Keratinocyte (primary cell): Measurements from ENCODE around the gene F11.

Source experiments
- EZH2 ChIP-seq: IDR thresholded peaks from one replicate; pipeline ENCODE4 v1.6.1; 2012; ENCODE audit warnings: inconsistent platforms, mild to moderate bottlenecking, low read length, moderate library complexity
- TF ChIP-seq, protein P1 (sequence below), 3 experiments: IDR thresholded peaks in 1 of 3; conservative IDR thresholded peaks in 1 of 3; optimal IDR thresholded peaks in 1 of 3; 2 replicates in 2 of 3; 3 replicates in 1 of 3; pipeline versions ENCODE3 to v1.5.1; 2011; ENCODE audit warnings: low read length in 3 of 3, mild to moderate bottlenecking in 3 of 3, moderate library complexity in 2 of 3, control low read depth in 1 of 3, inconsistent platforms in 1 of 3; ENCODE audit not compliant: insufficient read depth in 2 of 3; ENCODE audit errors: extremely low read depth in 1 of 3

DNA sequence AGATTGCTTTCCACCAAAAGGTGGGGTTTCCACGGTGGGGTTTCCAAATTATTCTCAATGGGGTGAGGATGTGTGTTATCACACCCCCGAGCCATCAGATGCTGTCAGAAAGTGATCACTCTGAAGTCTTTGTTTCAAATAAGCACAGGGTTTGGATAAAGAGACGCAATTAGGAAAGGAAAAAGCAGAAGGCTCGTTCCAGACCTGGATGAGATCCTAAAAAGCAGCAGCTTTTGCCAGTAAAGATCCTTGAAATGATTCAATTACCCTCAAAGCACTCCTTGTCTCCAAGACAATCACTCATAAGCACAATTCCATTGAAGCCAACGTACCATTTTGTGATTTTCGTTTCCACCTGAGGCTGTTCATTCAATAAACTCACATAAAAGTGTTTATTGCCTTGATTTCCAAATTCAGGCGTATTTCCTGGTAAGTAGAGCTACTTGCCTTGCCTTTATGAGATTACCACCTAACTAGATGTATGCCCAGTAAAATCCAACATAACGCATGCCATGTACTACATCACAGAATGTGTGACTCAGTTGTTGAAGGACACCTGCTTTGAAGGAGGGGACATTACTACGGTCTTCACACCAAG is 5.2 kb downstream of the F11 start:
- TF ChIP-seq, protein P1, sequence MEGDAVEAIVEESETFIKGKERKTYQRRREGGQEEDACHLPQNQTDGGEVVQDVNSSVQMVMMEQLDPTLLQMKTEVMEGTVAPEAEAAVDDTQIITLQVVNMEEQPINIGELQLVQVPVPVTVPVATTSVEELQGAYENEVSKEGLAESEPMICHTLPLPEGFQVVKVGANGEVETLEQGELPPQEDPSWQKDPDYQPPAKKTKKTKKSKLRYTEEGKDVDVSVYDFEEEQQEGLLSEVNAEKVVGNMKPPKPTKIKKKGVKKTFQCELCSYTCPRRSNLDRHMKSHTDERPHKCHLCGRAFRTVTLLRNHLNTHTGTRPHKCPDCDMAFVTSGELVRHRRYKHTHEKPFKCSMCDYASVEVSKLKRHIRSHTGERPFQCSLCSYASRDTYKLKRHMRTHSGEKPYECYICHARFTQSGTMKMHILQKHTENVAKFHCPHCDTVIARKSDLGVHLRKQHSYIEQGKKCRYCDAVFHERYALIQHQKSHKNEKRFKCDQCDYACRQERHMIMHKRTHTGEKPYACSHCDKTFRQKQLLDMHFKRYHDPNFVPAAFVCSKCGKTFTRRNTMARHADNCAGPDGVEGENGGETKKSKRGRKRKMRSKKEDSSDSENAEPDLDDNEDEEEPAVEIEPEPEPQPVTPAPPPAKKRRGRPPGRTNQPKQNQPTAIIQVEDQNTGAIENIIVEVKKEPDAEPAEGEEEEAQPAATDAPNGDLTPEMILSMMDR (optimal IDR thresholded peaks at IDR 0.05 in 1 of 3, IDR thresholded peaks at IDR 0.05 in 1 of 3, conservative IDR thresholded peaks at IDR 0.05 in 1 of 3; ENCODE audit: extremely low read depth in 1 of 3, insufficient read depth in 2 of 3, low read length in 3 of 3): no peak
- TF ChIP-seq EZH2: no peak
